Heart left ventricle (tissue), 13 donors: ENCODE results near the gene C16orf90.

Experiments used
- POLR2A ChIP-seq, 2 donors: fragments of 450-650 bp; IDR thresholded peaks; one replicate each; pipeline ENCODE4 v1.6.1; 2017; ENCODE audit warnings: antibody characterized with exemption in 2 of 2, mild to moderate bottlenecking in 2 of 2, moderate library complexity in 2 of 2
- TF ChIP-seq, protein P1 (sequence below), 12 donors: fragments of 200-600 bp; sonication (generic) in 4 of 12; IDR thresholded peaks; one replicate each; pipeline versions ENCODE4 v1.5.0 to v1.8.0; 2018 to 2022; ENCODE audit warnings: antibody characterized with exemption in 12 of 12, mild to moderate bottlenecking in 5 of 12
- donor health status: ischemic (EF 13 %, LVEDD 7.1; RV severe dilation, severe dysfunction).
- donor health status: DM: no; HTN: yes; CAD: no.
- donor health status: DM: no; HTN: no; CAD: no.
- donor health status: ischemic (EF 25% LVEDD 6.9; RV normal size, moderate dysfunction).
- donor health status: ischemic (EF 25% LVEDD 5.7; RV mildly dilated, moderate dysfunction).
- donor health status: ischemic (EF 35%, LVEDD 5.7; RV mildly dilated, moderate dysfunction).
- donor health status: nonischemic (EF 11% LVEDD 7.7; RV severe dilation, severe dysfunction).
- donor health status: DM: yes; HTN: yes; CAD: no.
- donor health status: PGD.
- donor health status: ischemic (EF 29% LVEDD 5.4; RV normal size, mild dysfunction).
- donor health status: nonischemic (EF 23%, LVEDD 6.1; RV moderate dilation, normal function).

DNA sequence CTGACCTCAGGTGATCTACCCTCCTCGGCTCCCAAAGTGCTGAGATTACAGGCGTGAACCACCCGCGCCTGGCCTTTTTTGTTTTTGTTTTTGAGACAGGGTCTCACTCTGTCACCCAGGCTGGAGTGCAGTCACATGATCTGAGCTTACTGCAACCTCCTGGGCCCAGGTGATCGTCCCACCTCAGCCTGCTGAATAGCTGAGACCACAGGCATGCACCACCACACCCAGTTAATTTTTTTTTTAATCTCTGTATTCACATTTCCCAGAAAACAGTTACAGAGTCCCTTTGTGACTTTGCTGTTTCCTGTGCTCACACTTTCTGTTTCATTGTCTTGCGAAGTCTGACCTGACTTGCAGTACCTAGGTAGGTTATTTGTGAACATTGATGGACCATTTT lies 8.2 kb upstream of the C16orf90 start:
- TF ChIP-seq, protein P1, sequence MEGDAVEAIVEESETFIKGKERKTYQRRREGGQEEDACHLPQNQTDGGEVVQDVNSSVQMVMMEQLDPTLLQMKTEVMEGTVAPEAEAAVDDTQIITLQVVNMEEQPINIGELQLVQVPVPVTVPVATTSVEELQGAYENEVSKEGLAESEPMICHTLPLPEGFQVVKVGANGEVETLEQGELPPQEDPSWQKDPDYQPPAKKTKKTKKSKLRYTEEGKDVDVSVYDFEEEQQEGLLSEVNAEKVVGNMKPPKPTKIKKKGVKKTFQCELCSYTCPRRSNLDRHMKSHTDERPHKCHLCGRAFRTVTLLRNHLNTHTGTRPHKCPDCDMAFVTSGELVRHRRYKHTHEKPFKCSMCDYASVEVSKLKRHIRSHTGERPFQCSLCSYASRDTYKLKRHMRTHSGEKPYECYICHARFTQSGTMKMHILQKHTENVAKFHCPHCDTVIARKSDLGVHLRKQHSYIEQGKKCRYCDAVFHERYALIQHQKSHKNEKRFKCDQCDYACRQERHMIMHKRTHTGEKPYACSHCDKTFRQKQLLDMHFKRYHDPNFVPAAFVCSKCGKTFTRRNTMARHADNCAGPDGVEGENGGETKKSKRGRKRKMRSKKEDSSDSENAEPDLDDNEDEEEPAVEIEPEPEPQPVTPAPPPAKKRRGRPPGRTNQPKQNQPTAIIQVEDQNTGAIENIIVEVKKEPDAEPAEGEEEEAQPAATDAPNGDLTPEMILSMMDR (IDR thresholded peaks at IDR 0.05), result no peak
- TF ChIP-seq POLR2A (IDR thresholded peaks at IDR 0.05), result no peak
